ENCODE results near the gene RAPGEF1.
"Not testable (repeated sequence)": the region's sequence is repeated elsewhere in the genome, so short reads cannot be mapped to it uniquely, and the experiment has no call there.

RAPGEF1 gene

DNA sequence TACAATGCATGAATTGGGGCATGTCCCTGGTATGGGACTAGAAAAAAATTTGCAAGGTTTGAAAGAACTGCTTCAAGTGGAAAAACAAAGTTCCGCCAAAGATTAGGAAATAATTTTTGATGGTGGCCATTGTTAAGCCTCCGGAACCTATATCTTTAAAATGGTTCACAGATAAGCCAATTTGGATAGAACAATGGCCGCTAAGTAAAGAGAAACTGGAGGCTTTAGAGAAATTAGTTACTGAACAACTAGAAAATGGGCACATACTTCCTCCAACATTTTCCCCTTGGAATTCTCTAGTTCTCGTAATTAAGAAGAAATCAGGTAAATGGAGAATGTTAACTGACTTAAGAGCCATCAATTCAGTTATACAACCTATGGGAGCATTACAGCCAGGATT, 56.8 kb downstream of the RAPGEF1 start:
- not testable (repeated sequence) for DNase-seq

DNA sequence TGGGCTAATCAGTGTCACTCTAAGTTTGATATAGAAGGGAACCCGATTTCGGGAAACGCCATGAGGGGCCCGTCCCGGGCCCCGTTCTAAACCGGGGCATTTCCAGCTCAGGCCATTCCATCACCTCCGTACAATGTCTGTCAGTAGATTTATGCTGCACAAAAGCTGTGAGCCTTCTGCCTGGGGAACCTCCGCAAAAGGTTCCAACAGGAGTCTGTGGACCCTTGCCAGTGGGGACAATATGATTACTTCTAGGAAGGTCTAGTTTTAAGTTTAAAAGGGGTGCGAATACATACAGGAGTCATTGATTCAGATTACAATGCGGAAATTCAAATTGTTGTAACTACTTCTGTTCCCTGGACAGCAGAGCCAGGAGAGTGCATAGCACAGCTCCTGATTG, 57.6 kb downstream of the RAPGEF1 start:
- no peak for DNase-seq

DNA sequence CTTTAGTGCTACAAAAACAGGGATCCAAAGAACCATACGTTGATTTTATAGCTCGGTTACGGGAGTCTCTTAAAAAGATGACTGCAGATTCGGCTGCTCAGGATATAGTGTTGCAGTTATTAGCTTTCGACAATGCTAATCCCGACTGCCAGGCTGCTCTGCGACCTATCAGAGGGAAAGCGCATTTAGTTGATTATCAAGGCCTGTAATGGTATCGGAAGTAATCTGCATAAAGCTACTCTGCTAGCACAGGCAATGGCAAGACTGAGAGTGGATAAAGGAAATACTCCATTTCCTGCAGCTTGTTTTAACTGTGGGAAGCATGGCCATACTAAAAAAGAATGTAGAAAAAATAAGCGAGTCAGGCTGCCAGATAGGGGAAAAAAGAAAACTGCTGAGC, 58.0 kb downstream of the RAPGEF1 start:
- DNase-seq: not testable (repeated sequence)

GRCh38 chr9:131681108-131681507, 58.8 kb downstream of the RAPGEF1 start:
- not testable (repeated sequence) for DNase-seq

DNA sequence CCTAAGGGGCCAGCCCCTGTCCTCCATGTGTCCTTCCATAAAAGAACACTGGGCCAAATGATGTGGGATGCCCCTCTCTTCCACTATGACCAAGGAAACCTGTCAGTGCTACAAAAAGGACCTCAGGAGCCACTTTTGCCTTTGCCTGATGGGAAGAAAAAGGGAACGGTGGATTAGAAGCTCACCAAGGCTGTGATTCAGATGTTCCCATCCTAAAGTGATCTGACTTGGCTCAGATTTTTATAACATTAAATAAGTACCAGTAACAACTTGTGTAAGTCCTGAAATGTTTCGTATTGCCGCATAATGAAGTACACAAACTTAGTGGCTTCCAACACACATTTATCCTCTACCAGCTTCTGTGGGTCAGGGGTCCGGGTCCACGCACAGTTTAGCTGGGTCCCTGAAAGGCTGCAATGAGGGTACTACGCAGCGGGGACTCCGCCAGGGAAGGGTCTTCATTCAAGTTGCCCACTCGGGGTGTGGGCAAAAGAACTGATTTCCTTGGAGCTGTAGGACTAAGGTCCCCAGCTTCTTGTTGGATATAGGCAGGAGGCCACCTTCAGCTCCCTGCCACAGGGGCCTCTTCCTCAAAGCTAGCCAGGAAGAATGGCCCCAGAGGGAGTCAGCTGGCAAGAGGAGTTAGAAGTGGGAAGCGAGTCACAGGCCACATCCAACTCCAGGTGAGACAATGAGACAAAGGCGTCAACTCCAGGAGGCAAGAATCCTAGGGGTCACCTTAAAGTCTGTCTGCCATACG, 60.4 kb downstream of the RAPGEF1 start:
- DNase-seq: no peak

DNA sequence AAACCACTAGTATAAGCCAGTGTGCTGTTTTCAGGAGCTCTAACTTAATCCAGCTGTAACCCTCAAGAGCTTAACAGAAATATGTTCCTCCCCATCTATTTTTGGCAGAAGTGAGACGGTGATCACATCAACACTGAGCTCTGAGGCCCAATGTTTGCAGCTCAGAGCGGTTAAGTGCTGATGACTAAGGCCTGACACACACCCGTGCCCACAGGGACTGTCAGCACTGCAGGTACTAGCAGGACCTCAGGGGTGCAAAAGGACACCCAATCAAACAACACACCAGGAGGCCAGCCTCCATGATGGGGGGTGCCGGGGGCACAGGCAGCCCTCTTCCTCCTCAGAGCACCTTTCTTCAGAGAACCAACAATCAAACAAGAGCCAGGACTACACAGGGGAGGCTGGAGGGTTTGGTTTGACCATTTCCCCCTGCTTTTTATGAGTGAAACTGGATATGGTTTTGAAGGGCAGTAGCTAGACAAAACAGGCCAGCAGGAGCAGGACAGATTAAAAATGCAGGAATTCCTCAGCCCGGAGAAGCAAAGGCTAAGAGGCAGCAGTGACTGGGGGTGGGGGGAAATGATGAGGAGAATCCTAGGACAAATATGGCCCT, 61.3 kb downstream of the RAPGEF1 start:
- peak; percentile 52 for DNase-seq

DNA sequence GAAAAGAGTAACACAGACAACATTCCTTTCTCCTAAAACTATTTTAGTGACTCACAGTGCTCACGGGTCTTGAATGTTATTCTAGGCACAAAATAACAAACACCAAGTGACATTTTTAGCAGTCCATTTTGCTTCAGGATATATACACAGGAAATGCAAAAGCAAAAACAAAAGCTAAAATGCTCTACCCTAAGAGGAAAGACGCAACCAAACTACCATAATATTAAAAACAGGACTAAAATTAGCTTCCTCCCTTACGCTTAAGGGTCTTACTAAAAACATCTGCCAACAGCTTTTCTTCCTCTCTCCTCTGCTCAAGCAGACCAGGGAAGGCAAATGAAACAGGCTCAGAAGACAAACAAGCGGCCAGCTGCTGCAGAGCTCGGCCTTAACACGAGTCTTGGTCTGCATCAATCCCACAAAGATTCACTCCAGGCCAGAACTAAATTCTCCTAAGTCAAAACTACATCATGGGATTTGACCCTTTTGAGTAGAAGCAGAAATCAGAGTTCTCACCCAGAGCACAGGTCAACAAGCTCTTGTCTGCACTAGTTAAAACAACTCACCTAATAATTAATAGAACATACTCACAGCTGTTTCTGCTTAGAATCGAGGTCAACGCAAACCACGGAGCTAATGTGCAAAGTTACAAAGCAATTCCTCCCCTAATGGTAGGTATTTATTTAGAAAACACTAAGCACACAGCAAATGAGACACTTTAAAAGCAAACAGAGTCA, 62.3 kb downstream of the RAPGEF1 start:
- peak; percentile 67 for DNase-seq

- no peak for DNase-seq
These were observed 62.8 kb downstream of the RAPGEF1 start for GRCh38 chr9:131677049-131677443.

DNA sequence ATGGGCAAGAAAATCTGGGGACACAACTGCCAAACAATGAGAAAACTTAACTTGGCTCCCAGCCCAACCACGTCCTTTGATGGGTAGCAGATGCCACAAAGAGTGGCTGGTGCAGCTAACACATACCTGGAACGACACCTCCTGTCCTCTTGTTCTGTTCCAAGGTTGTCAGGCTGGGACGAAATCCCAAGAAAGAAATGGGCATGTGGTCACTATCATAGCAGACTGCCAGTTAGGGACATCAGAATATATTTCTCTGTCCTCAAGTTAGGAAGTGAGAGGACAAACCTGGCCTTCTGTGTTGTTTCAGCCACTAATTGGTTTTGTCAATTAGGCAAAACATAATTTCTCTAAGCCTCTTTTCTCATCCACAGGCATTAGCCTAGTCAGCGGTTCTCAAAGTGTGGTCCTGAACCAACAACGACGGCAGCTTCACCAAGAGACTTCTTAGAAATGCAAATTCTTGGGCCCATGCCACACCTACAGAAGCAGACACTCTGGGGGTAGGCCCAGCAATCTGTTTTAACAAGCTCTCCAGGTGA, 63.4 kb downstream of the RAPGEF1 start:
- DNase-seq: no peak

DNA sequence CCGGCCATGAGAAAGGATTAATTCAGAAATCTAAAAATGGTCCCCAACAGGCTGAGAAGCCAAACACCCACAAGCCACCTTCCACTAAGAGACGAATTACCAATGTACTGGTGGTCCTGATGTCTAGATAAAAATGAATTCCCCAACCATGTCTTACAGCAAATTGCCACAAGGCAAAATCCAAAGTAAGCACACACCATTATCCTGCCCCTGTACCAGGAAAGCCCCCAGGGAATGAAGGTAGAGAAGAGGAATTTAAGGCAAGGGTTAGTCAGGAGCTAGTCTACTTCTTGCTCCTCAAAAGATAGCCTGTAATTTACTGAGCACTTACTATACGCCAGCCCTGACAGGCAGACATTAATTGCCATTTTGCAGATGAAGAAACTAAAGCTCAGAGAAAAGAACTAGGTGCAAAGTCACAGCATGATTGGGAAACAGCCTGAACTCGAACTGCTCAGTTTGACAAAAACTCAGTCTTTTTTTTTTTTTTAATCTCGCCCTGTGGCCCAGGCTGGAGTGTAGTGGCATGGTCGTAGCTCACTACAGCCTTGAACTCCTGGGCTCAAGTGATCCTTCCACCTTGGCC, 64.3 kb downstream of the RAPGEF1 start:
- DNase-seq: no peak

DNA sequence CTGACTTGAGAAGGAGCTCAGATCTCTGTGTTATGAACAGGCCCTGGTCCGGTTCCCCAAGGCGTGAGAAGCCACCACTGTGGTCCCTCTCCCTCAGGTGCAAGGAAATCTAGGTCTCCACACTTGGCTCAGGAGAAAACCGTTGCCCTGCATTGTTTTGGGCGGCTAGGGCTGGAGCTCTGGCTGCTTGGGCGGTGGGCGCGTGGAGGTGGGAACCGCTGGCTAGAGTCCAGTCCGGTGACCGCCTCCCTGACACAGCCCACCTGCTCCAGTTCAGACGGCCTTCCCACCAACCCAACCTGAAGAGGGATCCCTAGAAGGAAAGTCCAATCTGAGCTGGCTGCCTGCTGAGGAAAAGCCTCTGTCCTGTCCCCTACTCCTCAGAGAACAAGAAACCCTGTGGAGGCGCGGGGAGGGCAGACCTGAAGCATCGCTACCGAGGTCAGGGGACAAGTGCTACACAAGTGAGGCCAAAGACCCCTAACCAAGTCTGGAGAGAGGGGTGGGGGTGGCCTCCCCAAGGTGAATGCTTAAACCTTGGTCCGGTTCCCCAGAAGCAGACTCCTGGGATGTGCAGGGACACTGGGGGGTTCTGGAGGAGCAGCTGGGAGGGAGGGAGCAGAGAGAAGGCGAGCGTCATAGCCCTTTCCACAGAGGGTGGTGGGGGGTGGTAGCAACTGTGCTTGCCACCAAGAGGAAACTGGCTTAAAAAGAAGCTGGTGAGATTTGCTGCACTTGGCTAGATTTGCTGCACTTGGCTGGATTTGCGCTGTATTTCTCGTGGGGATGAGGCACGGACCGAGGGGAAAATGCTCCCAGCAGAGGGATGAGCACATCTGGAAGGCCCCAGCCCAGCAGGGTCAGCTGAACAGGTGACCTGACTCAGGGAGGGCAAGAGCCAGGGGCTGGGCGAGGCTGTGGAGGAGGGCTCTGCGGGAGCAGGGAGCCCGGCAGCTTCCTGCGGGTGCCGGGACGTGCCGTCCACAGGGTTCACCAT, 65.2 kb downstream of the RAPGEF1 start:
- DNase-seq: no peak

DNA sequence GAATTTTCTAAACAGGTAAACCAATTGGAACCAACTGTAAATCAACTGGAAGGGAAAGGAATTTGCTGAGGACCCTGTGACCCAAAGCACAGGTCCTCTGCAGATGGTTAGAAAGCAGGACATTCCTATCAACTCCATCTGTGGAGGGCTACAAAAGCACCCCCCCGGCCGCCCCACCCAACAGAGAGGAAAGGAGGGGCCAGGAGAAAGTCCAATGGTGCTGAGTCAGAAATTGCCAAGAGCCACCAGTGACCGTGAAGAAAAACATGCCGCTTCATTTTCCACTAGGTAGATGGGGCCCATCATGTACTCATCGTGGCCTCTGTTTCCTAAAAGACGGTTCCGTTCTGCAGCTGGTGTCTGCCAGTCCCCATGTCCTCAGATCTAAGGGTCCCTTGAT, 66.3 kb downstream of the RAPGEF1 start:
- no peak for DNase-seq

DNA sequence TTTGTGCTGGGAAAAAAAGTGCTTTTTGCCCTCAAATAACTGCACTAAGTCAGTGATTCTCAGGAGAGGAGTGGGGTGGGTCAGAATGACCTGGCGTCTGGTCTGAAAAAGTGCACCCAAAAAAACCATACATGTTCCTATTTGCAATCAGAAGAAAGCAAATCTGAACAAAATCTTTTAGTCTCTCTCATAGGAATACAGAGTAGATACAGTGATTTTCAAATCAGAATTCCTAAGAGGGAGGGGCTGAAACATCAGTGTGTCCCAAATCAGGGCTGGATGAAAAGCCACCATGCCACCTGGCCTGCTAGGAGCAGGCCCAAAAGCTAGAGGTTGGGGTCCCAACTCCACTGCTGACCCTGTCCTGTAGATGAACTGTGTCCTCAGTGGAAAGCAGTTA, 66.8 kb downstream of the RAPGEF1 start:
- no peak for DNase-seq

DNA sequence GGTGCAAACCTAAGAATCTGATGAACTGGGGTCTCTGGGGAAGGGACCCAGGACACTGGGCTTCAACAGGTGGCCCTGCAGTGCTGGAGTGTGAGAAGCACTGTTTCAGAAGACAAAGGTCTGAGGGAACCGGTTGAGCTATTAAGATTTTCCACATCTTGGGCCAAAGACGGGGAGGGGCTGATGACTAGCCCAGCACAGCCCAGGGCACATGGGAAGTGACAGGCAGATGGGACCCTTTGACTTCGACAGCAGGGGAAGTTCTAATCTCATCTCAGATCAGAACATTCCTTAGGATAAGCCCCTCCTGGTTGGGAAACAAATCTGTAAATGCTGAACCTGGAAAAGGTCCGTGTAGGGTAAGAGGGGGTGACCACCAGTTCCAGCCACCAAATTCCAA, 67.4 kb downstream of the RAPGEF1 start:
- DNase-seq: no peak

DNA sequence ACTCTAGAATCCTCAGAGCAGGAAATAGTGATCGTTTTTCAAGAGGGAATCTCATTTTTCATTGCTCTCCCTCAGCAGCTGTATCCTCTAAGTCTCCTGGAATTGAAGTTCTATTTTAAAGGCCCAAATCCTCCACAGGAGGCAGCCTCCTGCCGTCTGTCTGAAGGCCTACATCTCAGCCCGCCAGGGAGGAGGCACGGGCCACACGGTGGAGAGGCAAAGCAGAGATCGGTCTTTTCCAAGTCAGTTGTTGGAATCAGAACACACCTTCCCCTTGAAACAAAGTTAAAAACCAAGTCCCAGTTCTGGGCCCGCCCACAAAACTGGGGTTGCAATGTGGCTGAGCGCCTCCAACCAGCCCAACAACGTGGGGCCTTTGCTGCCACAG, 68.7 kb downstream of the RAPGEF1 start:
- no peak for DNase-seq

- no peak for DNase-seq
These were observed 69.4 kb downstream of the RAPGEF1 start for GRCh38 chr9:131670247-131671132.

GRCh38 chr9:131669269-131670157, 70.4 kb downstream of the RAPGEF1 start:
- no peak for DNase-seq

GRCh38 chr9:131668439-131669268, 71.2 kb downstream of the RAPGEF1 start:
- DNase-seq: peak; percentile 32

GRCh38 chr9:131668057-131668438, 71.8 kb downstream of the RAPGEF1 start:
- no peak for DNase-seq
